GM13976 (cell line): Measurements from ENCODE around the gene LILRA5.
"Not testable (repeated sequence)": the region's sequence is repeated elsewhere in the genome, so short reads cannot be mapped to it uniquely, and the experiment has no call there.

Experiments
- DNase-seq: peaks from one replicate; pipeline ENCODE4 v3.0.0; 2012; ENCODE audit warnings: low spot score
- in situ Hi-C: fragments of 300-500 bp; cut with MboI; formaldehyde crosslinking; loops from one replicate; pipeline ENCODE4 v1.12.0; 2022; ENCODE audit warnings: low sequenced_read_pairs, mixed read lengths, inconsistent platforms; ENCODE audit not compliant: unreplicated experiment
- TF ChIP-seq, protein P1 (sequence below): IDR thresholded peaks from 2 replicates; pipeline ENCODE4 v1.5.1; 2012; ENCODE audit warnings: borderline replicate concordance, mild to moderate bottlenecking; ENCODE audit not compliant: insufficient read depth; ENCODE audit errors: extremely low read depth, missing control alignments, control extremely low read depth

LILRA5 gene

GRCh38 chr19:54312436-54313377 is at the start of gene LILRA5:
LILRA5 (minus strand) TSS chr19:54313166; CDS start chr19:54313019, 147 bp downstream.
- TF ChIP-seq, protein P1, sequence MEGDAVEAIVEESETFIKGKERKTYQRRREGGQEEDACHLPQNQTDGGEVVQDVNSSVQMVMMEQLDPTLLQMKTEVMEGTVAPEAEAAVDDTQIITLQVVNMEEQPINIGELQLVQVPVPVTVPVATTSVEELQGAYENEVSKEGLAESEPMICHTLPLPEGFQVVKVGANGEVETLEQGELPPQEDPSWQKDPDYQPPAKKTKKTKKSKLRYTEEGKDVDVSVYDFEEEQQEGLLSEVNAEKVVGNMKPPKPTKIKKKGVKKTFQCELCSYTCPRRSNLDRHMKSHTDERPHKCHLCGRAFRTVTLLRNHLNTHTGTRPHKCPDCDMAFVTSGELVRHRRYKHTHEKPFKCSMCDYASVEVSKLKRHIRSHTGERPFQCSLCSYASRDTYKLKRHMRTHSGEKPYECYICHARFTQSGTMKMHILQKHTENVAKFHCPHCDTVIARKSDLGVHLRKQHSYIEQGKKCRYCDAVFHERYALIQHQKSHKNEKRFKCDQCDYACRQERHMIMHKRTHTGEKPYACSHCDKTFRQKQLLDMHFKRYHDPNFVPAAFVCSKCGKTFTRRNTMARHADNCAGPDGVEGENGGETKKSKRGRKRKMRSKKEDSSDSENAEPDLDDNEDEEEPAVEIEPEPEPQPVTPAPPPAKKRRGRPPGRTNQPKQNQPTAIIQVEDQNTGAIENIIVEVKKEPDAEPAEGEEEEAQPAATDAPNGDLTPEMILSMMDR: no peak
- no peak for DNase-seq
- in situ Hi-C loops: no loop called here

- DNase-seq, in situ Hi-C loops: not testable (repeated sequence)
Measured at GRCh38 chr19:54361680-54362422, 48.9 kb upstream of the LILRA5 start.

GRCh38 chr19:54359149-54359820 is 46.3 kb upstream of the LILRA5 start:
- DNase-seq, in situ Hi-C loops: not testable (repeated sequence)
- TF ChIP-seq, protein P1: peak; percentile 37

- no peak for DNase-seq
- TF ChIP-seq, protein P1: no peak
- in situ Hi-C loops: no loop called here
Measured at GRCh38 chr19:54357381-54357780, 44.4 kb upstream of the LILRA5 start.

GRCh38 chr19:54356444-54357056 is 43.6 kb upstream of the LILRA5 start:
- TF ChIP-seq, protein P1: no peak
- DNase-seq: no peak
- in situ Hi-C loops: no loop called here

GRCh38 chr19:54355675-54356074 is 42.7 kb upstream of the LILRA5 start:
- TF ChIP-seq, protein P1: no peak
- in situ Hi-C loops: no loop called here
- DNase-seq: no peak
